Measurements from ENCODE around the gene IGDCC3. TPM values are rescaled to one million over a fixed set of nuclear protein-coding genes. Genes with fewer than 3 reads are reported as not detected.

Gene IGDCC3
- total and polyA plus RNA-seq, 10 of the 15 experiments (the other 5 are each of a cell fraction or from before 2014, with no cell fraction given): 0.10 to 0.20 (median 0.15) TPM; not detected in 7

- TF ChIP-seq CHD2 (IDR thresholded peaks at IDR 0.05; ENCODE audit: borderline replicate concordance, low read depth, low read length) (no peak; the same call in 1 of the 2 replicates), CREB1 (IDR thresholded peaks at IDR 0.05; ENCODE audit: low read depth) (peak; percentile 42; the same call in 1 of the 2 replicates), IKZF1 (conservative IDR thresholded peaks at IDR 0.05) (peak; percentile 94), EGR1 (IDR thresholded peaks at IDR 0.05; ENCODE audit: borderline replicate concordance in 1 of 2, low read depth in 2 of 2, low read length in 2 of 2) (no peak), LARP7 (IDR thresholded peaks at IDR 0.05) (no peak), EP300 (IDR thresholded peaks at IDR 0.05; ENCODE audit: borderline replicate concordance in 1 of 2, control insufficient read depth in 1 of 2, low read depth in 2 of 2, low read length in 2 of 2) (peak; percentile 43 to 54; a peak in 1 of 4 replicates), JUNB (IDR thresholded peaks at IDR 0.05) (no peak), FOXK2 (IDR thresholded peaks at IDR 0.05) (no peak), SPI1 (IDR thresholded peaks at IDR 0.05; ENCODE audit: borderline replicate concordance, insufficient read depth, low read depth, low read length) (no peak), BCL11A (IDR thresholded peaks at IDR 0.05; ENCODE audit: low read depth, low read length) (no peak), RELB (IDR thresholded peaks at IDR 0.05; ENCODE audit: low read depth) (peak; percentile 81), BACH1 (IDR thresholded peaks at IDR 0.05; ENCODE audit: borderline replicate concordance) (no peak), ZNF622 (IDR thresholded peaks at IDR 0.05) (no peak), PAX5 (IDR thresholded peaks at IDR 0.05; ENCODE audit: borderline replicate concordance, low read depth, low read length) (peak; percentile 27; the same call in 1 of the 2 replicates), NFIC (IDR thresholded peaks at IDR 0.05; ENCODE audit: low read depth, low read length) (0 out of 2 replicates have a peak, but pooled peaks have one; percentile 55), MTA3 (IDR thresholded peaks at IDR 0.05; ENCODE audit: borderline replicate concordance, low read length) (no peak), RUNX3 (IDR thresholded peaks at IDR 0.05; ENCODE audit: low read length) (peak; percentile 95)
- TF ChIP-seq, protein P1, sequence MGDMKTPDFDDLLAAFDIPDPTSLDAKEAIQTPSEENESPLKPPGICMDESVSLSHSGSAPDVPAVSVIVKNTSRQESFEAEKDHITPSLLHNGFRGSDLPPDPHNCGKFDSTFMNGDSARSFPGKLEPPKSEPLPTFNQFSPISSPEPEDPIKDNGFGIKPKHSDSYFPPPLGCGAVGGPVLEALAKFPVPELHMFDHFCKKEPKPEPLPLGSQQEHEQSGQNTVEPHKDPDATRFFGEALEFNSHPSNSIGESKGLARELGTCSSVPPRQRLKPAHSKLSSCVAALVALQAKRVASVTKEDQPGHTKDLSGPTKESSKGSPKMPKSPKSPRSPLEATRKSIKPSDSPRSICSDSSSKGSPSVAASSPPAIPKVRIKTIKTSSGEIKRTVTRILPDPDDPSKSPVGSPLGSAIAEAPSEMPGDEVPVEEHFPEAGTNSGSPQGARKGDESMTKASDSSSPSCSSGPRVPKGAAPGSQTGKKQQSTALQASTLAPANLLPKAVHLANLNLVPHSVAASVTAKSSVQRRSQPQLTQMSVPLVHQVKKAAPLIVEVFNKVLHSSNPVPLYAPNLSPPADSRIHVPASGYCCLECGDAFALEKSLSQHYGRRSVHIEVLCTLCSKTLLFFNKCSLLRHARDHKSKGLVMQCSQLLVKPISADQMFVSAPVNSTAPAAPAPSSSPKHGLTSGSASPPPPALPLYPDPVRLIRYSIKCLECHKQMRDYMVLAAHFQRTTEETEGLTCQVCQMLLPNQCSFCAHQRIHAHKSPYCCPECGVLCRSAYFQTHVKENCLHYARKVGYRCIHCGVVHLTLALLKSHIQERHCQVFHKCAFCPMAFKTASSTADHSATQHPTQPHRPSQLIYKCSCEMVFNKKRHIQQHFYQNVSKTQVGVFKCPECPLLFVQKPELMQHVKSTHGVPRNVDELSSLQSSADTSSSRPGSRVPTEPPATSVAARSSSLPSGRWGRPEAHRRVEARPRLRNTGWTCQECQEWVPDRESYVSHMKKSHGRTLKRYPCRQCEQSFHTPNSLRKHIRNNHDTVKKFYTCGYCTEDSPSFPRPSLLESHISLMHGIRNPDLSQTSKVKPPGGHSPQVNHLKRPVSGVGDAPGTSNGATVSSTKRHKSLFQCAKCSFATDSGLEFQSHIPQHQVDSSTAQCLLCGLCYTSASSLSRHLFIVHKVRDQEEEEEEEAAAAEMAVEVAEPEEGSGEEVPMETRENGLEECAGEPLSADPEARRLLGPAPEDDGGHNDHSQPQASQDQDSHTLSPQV (IDR thresholded peaks at IDR 0.05): no peak
- TF ChIP-seq, protein P2, sequence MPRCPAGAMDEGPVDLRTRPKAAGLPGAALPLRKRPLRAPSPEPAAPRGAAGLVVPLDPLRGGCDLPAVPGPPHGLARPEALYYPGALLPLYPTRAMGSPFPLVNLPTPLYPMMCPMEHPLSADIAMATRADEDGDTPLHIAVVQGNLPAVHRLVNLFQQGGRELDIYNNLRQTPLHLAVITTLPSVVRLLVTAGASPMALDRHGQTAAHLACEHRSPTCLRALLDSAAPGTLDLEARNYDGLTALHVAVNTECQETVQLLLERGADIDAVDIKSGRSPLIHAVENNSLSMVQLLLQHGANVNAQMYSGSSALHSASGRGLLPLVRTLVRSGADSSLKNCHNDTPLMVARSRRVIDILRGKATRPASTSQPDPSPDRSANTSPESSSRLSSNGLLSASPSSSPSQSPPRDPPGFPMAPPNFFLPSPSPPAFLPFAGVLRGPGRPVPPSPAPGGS (IDR thresholded peaks at IDR 0.05; ENCODE audit: borderline replicate concordance, insufficient read depth, low read depth, low read length, poor library complexity, severe bottlenecking): no peak
- TF ChIP-seq, protein P3, sequence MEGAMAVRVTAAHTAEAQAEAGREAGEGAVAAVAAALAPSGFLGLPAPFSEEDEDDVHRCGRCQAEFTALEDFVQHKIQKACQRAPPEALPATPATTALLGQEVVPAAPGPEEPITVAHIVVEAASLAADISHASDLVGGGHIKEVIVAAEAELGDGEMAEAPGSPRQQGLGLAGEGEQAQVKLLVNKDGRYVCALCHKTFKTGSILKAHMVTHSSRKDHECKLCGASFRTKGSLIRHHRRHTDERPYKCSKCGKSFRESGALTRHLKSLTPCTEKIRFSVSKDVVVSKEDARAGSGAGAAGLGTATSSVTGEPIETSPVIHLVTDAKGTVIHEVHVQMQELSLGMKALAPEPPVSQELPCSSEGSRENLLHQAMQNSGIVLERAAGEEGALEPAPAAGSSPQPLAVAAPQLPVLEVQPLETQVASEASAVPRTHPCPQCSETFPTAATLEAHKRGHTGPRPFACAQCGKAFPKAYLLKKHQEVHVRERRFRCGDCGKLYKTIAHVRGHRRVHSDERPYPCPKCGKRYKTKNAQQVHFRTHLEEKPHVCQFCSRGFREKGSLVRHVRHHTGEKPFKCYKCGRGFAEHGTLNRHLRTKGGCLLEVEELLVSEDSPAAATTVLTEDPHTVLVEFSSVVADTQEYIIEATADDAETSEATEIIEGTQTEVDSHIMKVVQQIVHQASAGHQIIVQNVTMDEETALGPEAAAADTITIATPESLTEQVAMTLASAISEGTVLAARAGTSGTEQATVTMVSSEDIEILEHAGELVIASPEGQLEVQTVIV (IDR thresholded peaks at IDR 0.05; ENCODE audit: borderline replicate concordance, partially characterized antibody): no peak
These were observed 31.3 kb upstream of the IGDCC3 start (continued) for GRCh38 chr15:65409036-65409631.
